Astrocyte of the cerebellum (primary cell): ENCODE measurements around the gene PRPF40B.

Experiments
- DNase-seq: peaks from one replicate; pipeline ENCODE4 v3.0.0-alpha.2; 2011; ENCODE audit warnings: low read depth
- H3K4me3 ChIP-seq: 2 replicates; pipeline ENCODE4 v1.5.1; 2011; ENCODE audit warnings: mild to moderate bottlenecking, low read depth, low read length, moderate library complexity
- in situ Hi-C: cut with HindIII; loops from 2 replicates; pipeline ENCODE4 v1.10.0; 2017; ENCODE audit warnings: low sequenced_read_pairs
- TF ChIP-seq, protein P1 (sequence below): IDR thresholded peaks from 2 replicates; pipeline ENCODE4 v1.5.1; 2012; ENCODE audit warnings: low read length, low read depth, moderate library complexity, mild to moderate bottlenecking; ENCODE audit errors: missing control alignments

Gene PRPF40B

GRCh38 chr12:49644620-49644994, 21.2 kb downstream of the PRPF40B start:
- no peak overlapping the region for H3K4me3 ChIP-seq
- in situ Hi-C loops: loop anchor here (5.0 kb wide), 1 partner anchor 63 kb away; the partner anchor contains the start of gene FMNL3
- DNase-seq: peak; percentile 70
- TF ChIP-seq, protein P1, sequence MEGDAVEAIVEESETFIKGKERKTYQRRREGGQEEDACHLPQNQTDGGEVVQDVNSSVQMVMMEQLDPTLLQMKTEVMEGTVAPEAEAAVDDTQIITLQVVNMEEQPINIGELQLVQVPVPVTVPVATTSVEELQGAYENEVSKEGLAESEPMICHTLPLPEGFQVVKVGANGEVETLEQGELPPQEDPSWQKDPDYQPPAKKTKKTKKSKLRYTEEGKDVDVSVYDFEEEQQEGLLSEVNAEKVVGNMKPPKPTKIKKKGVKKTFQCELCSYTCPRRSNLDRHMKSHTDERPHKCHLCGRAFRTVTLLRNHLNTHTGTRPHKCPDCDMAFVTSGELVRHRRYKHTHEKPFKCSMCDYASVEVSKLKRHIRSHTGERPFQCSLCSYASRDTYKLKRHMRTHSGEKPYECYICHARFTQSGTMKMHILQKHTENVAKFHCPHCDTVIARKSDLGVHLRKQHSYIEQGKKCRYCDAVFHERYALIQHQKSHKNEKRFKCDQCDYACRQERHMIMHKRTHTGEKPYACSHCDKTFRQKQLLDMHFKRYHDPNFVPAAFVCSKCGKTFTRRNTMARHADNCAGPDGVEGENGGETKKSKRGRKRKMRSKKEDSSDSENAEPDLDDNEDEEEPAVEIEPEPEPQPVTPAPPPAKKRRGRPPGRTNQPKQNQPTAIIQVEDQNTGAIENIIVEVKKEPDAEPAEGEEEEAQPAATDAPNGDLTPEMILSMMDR: peak; percentile 92

GRCh38 chr12:49645146-49646039, 22.0 kb downstream of the PRPF40B start:
- in situ Hi-C loops: no loop called here
- no peak for DNase-seq
- no peak overlapping the region for H3K4me3 ChIP-seq
- TF ChIP-seq, protein P1: no peak

- TF ChIP-seq, protein P1: no peak
- no peak for DNase-seq
- no peak overlapping the region for H3K4me3 ChIP-seq
- in situ Hi-C loops: no loop called here
Measured at GRCh38 chr12:49646331-49646830, 23.0 kb downstream of the PRPF40B start.

GRCh38 chr12:49646871-49647654, 23.7 kb downstream of the PRPF40B start:
- H3K4me3 ChIP-seq: no peak overlapping the region
- TF ChIP-seq, protein P1: no peak
- in situ Hi-C loops: no loop called here
- no peak for DNase-seq

- DNase-seq: no peak
- in situ Hi-C loops: no loop called here
- TF ChIP-seq, protein P1: no peak
Measured at GRCh38 chr12:49647827-49648711, 24.7 kb downstream of the PRPF40B start.

DNA sequence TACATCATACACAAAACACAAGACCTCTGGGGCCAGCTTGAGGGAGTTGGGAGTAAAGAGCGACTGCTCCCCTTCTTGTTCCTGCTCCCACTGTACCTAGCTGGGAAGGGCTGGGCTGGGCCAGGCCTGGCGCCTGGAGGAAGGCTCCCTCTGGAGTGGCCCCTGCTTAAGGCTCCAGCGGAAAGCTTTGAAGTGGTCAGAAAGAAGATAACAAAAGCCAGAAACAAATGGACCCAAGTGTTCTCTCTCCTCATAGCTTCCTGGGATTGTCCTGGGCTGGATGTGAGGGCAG, 25.3 kb downstream of the PRPF40B start:
- TF ChIP-seq, protein P1: no peak
- no peak for DNase-seq
- in situ Hi-C loops: no loop called here
- H3K4me3 ChIP-seq: no peak overlapping the region

More at GRCh38 chr12:49647827-49648711, 24.7 kb downstream of the PRPF40B start:
- H3K4me3 ChIP-seq: no peak overlapping the region
